ENCODE measurements around the gene SEC31B. TPM values are rescaled to one million over a fixed set of nuclear protein-coding genes. Genes with fewer than 3 reads are reported as not detected.

Gene SEC31B
- polyA plus RNA-seq, 4 donors, result 4.4 to 18.6 (median 10.3) TPM

GRCh38 chr10:100524638-100525037, 5.0 kb upstream of the SEC31B start:
- no peak overlapping the region for H3K4me3 ChIP-seq (ENCODE audit: low read depth in 1 of 3, low read length in 3 of 3)
- DNase-seq (no peak), FAIRE-seq (no peak)
- no peak overlapping the region for H3K27ac ChIP-seq (ENCODE audit: low read depth in 1 of 3, low read length in 2 of 3)
- H3K9me3 ChIP-seq (ENCODE audit: control insufficient read depth in 2 of 2, insufficient read depth in 1 of 2, low read depth in 1 of 2, low read length in 1 of 2), result no peaks in the 10 kb centered on the region
- H3K27me3 ChIP-seq (ENCODE audit: control insufficient read depth in 3 of 3, insufficient read depth in 3 of 3, low read length in 3 of 3), result peaks cover 0 to 6% (median 0%) of the 10 kb centered on the region in 3 donors
- WGBS, 3 donors, result 79 to 95% (median 90%) methylated on average over 2 of the region's 2 CpGs
- peaks cover 0 to 2% (median 0%) of the 10 kb centered on the region in 3 donors for H3K4me1 ChIP-seq (ENCODE audit: control insufficient read depth in 3 of 3, insufficient read depth in 2 of 3, low read depth in 1 of 3, low read length in 2 of 3)
- peaks cover 2 to 40% (median 11%) of the 10 kb centered on the region in 3 donors for H3K36me3 ChIP-seq (ENCODE audit: control insufficient read depth in 3 of 3, insufficient read depth in 2 of 3, low read depth in 1 of 3, low read length in 3 of 3)

DNA sequence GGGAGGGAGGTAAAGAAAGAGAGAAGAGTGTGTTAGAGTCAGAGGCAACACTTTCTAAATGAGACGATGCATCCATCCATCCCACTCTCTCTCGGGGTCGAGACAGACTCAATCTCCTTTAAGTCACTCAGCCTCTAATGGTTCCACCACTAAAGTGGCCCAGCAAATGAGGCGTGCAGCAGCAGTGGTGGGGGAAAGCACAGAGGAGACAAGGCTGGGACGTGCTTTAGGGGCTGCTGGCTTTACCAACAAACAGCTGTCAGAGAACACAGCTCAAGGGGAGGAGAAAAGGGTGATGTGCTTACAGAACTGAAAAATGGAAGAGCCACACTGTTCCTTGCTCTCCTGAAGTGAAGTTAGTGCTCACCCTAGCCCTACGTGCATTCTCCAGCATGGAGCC, 4.5 kb upstream of the SEC31B start:
- WGBS, 3 donors, result 90 to 94% (median 92%) methylated on average over 6 of the region's 6 CpGs
- FAIRE-seq, result no peak

GRCh38 chr10:100522945-100523344, 3.3 kb upstream of the SEC31B start:
- no peak for FAIRE-seq
- Histone ChIP-seq H3K36me3 (ENCODE audit: control insufficient read depth in 3 of 3, insufficient read depth in 2 of 3, low read depth in 1 of 3, low read length in 3 of 3) (peaks cover 2 to 40% (median 11%) of the 10 kb centered on the region in 3 donors), H3K9me3 (ENCODE audit: control insufficient read depth in 2 of 2, insufficient read depth in 1 of 2, low read depth in 1 of 2, low read length in 1 of 2) (no peaks in the 10 kb centered on the region), H3K4me1 (ENCODE audit: control insufficient read depth in 3 of 3, insufficient read depth in 2 of 3, low read depth in 1 of 3, low read length in 2 of 3) (peaks cover 0 to 7% (median 0%) of the 10 kb centered on the region in 3 donors), H3K27ac (ENCODE audit: low read depth in 1 of 3, low read length in 2 of 3) (no peak overlapping the region), H3K4me3 (ENCODE audit: low read depth in 1 of 3, low read length in 3 of 3) (no peak overlapping the region), H3K27me3 (ENCODE audit: control insufficient read depth in 3 of 3, insufficient read depth in 3 of 3, low read length in 3 of 3) (peaks cover 0 to 15% (median 0%) of the 10 kb centered on the region in 3 donors)
- WGBS, 3 donors, result 96 to 98% (median 97%) methylated on average over 9 of the region's 9 CpGs
- no peak for DNase-seq

More for the DNA sequence above, 4.5 kb upstream of the SEC31B start:
- H3K27me3 ChIP-seq (ENCODE audit: control insufficient read depth in 3 of 3, insufficient read depth in 3 of 3, low read length in 3 of 3), result peaks cover 0 to 10% (median 0%) of the 10 kb centered on the region in 3 donors
- peaks cover 0 to 2% (median 2%) of the 10 kb centered on the region in 3 donors for H3K4me1 ChIP-seq (ENCODE audit: control insufficient read depth in 3 of 3, insufficient read depth in 2 of 3, low read depth in 1 of 3, low read length in 2 of 3)
- H3K9me3 ChIP-seq (ENCODE audit: control insufficient read depth in 2 of 2, insufficient read depth in 1 of 2, low read depth in 1 of 2, low read length in 1 of 2), result no peaks in the 10 kb centered on the region
- no peak overlapping the region for H3K27ac ChIP-seq (ENCODE audit: low read depth in 1 of 3, low read length in 2 of 3)
- peaks cover 2 to 40% (median 11%) of the 10 kb centered on the region in 3 donors for H3K36me3 ChIP-seq (ENCODE audit: control insufficient read depth in 3 of 3, insufficient read depth in 2 of 3, low read depth in 1 of 3, low read length in 3 of 3)
- no peak for DNase-seq
- no peak overlapping the region for H3K4me3 ChIP-seq (ENCODE audit: low read depth in 1 of 3, low read length in 3 of 3)

DNA sequence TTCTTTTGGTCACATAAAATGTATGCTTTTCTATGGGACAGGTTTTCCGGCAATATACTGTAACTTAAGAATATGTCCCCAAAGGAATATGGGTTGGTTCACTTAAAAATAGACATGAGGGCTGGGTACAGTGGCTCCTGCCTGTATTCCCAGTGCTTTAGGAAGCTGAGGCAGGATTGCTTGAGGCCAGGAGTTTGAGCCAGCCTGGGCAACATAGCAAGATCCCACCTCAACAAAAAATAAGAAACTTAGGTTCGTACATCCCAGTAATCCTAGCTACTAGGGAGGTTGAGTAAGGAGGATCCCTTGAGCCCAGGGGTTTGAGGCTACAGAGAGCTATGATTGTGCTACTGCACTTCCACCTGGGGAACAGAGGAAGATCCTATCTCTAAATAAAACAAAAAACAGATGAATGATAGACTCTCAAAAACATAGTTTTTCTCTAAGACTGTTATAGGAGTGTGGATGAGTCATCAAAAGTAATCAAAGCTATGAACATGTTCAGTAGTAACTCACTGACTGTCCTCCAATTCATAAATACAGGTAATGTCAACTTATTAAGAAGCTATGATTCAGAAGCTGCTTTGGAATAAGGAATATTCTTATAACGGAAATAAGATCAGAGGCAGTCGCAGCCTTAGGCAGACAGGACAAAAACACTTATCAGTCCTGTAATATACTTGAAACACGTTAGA, 2.6 kb upstream of the SEC31B start:
- Histone ChIP-seq H3K4me3 (ENCODE audit: low read depth in 1 of 3, low read length in 3 of 3) (no peak overlapping the region), H3K9me3 (ENCODE audit: control insufficient read depth in 2 of 2, insufficient read depth in 1 of 2, low read depth in 1 of 2, low read length in 1 of 2) (no peaks in the 10 kb centered on the region), H3K36me3 (ENCODE audit: control insufficient read depth in 3 of 3, insufficient read depth in 2 of 3, low read depth in 1 of 3, low read length in 3 of 3) (peaks cover 2 to 35% (median 11%) of the 10 kb centered on the region in 3 donors), H3K27ac (ENCODE audit: low read depth in 1 of 3, low read length in 2 of 3) (no peak overlapping the region), H3K4me1 (ENCODE audit: control insufficient read depth in 3 of 3, insufficient read depth in 2 of 3, low read depth in 1 of 3, low read length in 2 of 3) (peaks cover 0 to 7% (median 0%) of the 10 kb centered on the region in 3 donors), H3K27me3 (ENCODE audit: control insufficient read depth in 3 of 3, insufficient read depth in 3 of 3, low read length in 3 of 3) (peaks cover 0 to 15% (median 0%) of the 10 kb centered on the region in 3 donors)
- DNase-seq, result no peak
- WGBS, 3 donors, result 80 to 83% (median 82%) methylated on average over 5 of the region's 5 CpGs
- no peak for FAIRE-seq

DNA sequence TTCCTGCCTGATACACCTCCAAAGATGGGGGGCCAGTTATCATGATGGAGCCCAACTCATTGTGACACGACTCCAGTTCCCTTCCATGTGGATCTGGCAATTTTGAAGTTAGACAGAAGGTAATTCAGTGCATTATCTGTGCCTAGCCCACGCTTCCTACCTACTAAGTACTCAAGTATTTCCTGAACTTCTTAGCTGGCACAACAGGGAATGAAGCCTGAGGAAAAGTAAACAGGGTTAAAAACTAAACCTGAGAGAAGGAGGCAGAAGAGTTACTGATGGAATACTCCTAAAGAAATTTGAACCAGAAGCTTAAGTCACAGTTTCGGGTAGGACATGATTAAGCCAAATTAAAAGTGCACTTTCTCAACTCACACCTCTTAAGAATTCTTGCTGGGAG, 1.1 kb upstream of the SEC31B start:
- peaks cover 2 to 22% (median 2%) of the 10 kb centered on the region in 3 donors for H3K36me3 ChIP-seq (ENCODE audit: control insufficient read depth in 3 of 3, insufficient read depth in 2 of 3, low read depth in 1 of 3, low read length in 3 of 3)
- H3K27me3 ChIP-seq (ENCODE audit: control insufficient read depth in 3 of 3, insufficient read depth in 3 of 3, low read length in 3 of 3), result peaks cover 0 to 15% (median 0%) of the 10 kb centered on the region in 3 donors
- no peak for FAIRE-seq
- H3K9me3 ChIP-seq (ENCODE audit: control insufficient read depth in 2 of 2, insufficient read depth in 1 of 2, low read depth in 1 of 2, low read length in 1 of 2), result no peaks in the 10 kb centered on the region
- H3K4me3 ChIP-seq (ENCODE audit: low read depth in 1 of 3, low read length in 3 of 3), result no peak overlapping the region
- H3K27ac ChIP-seq (ENCODE audit: low read depth in 1 of 3, low read length in 2 of 3), result no peak overlapping the region
- WGBS, 3 donors, result 83 to 84% (median 84%) methylated on average over 3 of the region's 3 CpGs
- peaks cover 0 to 7% (median 0%) of the 10 kb centered on the region in 3 donors for H3K4me1 ChIP-seq (ENCODE audit: control insufficient read depth in 3 of 3, insufficient read depth in 2 of 3, low read depth in 1 of 3, low read length in 2 of 3)
- DNase-seq, result no peak

DNA sequence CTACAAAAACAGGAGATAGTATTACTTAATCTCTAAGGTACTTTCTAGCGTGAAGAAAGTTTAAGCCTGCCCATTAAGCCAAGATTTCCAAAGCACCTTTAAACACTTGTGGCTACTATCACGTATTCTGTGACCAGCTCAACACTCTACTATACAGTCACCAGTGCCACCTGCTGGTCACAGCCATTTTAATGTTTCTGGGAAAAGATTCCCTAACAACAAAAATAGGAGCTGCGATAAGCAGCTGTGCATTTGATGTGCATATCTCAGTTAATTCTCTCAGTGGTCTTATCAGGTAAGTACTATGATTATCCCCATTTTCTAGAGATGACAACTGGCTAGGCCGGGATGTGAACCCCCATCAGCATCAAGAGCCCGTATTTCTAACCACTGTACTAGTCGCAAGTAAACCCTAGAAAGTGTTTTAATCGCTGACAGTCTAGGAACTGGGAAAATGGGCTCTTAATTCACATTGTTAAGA, 860 bp downstream of the SEC31B start:
- no peaks in the 10 kb centered on the region for H3K9me3 ChIP-seq (ENCODE audit: control insufficient read depth in 2 of 2, insufficient read depth in 1 of 2, low read depth in 1 of 2, low read length in 1 of 2)
- FAIRE-seq (no peak), DNase-seq (peak; percentile 73 to 79)
- no peak overlapping the region for H3K27ac ChIP-seq (ENCODE audit: low read depth in 1 of 3, low read length in 2 of 3)
- peaks cover 0 to 15% (median 0%) of the 10 kb centered on the region in 3 donors for H3K27me3 ChIP-seq (ENCODE audit: control insufficient read depth in 3 of 3, insufficient read depth in 3 of 3, low read length in 3 of 3)
- H3K4me1 ChIP-seq (ENCODE audit: control insufficient read depth in 3 of 3, insufficient read depth in 2 of 3, low read depth in 1 of 3, low read length in 2 of 3), result peaks cover 0 to 7% (median 0%) of the 10 kb centered on the region in 3 donors
- H3K4me3 ChIP-seq (ENCODE audit: low read depth in 1 of 3, low read length in 3 of 3), result peak overlapping the region in 1 of 3 donors; percentile 39
- peaks cover 0 to 12% (median 0%) of the 10 kb centered on the region in 3 donors for H3K36me3 ChIP-seq (ENCODE audit: control insufficient read depth in 3 of 3, insufficient read depth in 2 of 3, low read depth in 1 of 3, low read length in 3 of 3)
- 7 to 18% (median 11%) methylated on average over 7 of the region's 7 CpGs for WGBS, 3 donors

DNA sequence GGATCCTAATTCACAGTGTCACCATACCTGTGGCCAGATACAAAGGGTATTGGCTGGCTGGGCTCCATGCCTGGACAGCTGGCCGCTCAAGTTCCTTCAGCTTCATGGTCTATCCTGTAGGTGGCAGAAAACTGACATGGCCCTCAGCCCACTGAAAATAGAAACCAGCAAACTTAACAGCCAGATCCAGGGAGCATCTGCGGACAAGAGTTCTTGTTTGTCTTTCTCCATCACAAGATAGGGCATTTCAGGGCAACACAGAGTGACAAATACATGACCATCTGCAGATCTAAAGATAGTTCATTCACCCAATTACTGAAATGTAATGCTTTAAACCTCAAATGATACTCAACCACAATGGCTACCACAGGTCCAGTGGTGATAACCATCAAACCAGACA, 2.8 kb downstream of the SEC31B start:
- WGBS, 3 donors, result 84 to 92% (median 89%) methylated on average over 2 of the region's 2 CpGs
- H3K9me3 ChIP-seq (ENCODE audit: control insufficient read depth in 2 of 2, insufficient read depth in 1 of 2, low read depth in 1 of 2, low read length in 1 of 2), result no peaks in the 10 kb centered on the region
- no peak overlapping the region for H3K4me3 ChIP-seq (ENCODE audit: low read depth in 1 of 3, low read length in 3 of 3)
- H3K36me3 ChIP-seq (ENCODE audit: control insufficient read depth in 3 of 3, insufficient read depth in 2 of 3, low read depth in 1 of 3, low read length in 3 of 3), result peaks cover 0 to 5% (median 3%) of the 10 kb centered on the region in 3 donors
- peaks cover 0 to 7% (median 0%) of the 10 kb centered on the region in 3 donors for H3K4me1 ChIP-seq (ENCODE audit: control insufficient read depth in 3 of 3, insufficient read depth in 2 of 3, low read depth in 1 of 3, low read length in 2 of 3)
- no peak for DNase-seq
- peaks cover 0 to 15% (median 0%) of the 10 kb centered on the region in 3 donors for H3K27me3 ChIP-seq (ENCODE audit: control insufficient read depth in 3 of 3, insufficient read depth in 3 of 3, low read length in 3 of 3)
- no peak for FAIRE-seq
- no peak overlapping the region for H3K27ac ChIP-seq (ENCODE audit: low read depth in 1 of 3, low read length in 2 of 3)

DNA sequence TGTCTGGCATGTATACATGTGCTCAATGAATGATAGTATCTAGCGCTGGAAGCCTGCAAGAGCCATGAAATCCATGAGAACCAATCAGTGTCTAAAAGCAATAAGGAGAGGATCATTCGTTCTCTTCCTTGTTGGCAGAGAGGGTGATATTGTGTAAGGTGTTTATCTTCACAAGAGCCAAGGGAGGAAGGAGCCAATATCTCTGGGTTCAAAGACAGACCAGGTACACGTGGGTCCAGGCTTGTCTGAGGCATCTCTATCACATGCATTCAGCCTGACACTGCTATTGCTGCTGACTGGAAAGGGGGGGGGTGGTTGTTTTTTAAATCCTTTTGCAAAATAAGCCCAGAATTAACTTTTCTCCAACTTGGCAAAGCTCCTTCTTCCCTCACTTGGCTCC, 4.0 kb downstream of the SEC31B start:
- Histone ChIP-seq H3K36me3 (ENCODE audit: control insufficient read depth in 3 of 3, insufficient read depth in 2 of 3, low read depth in 1 of 3, low read length in 3 of 3) (peaks cover 0 to 8% (median 3%) of the 10 kb centered on the region in 3 donors), H3K4me3 (ENCODE audit: low read depth in 1 of 3, low read length in 3 of 3) (no peak overlapping the region), H3K27ac (ENCODE audit: low read depth in 1 of 3, low read length in 2 of 3) (no peak overlapping the region), H3K4me1 (ENCODE audit: control insufficient read depth in 3 of 3, insufficient read depth in 2 of 3, low read depth in 1 of 3, low read length in 2 of 3) (peaks cover 0 to 7% (median 0%) of the 10 kb centered on the region in 3 donors), H3K9me3 (ENCODE audit: control insufficient read depth in 2 of 2, insufficient read depth in 1 of 2, low read depth in 1 of 2, low read length in 1 of 2) (no peaks in the 10 kb centered on the region), H3K27me3 (ENCODE audit: control insufficient read depth in 3 of 3, insufficient read depth in 3 of 3, low read length in 3 of 3) (peaks cover 0 to 15% (median 0%) of the 10 kb centered on the region in 3 donors)
- FAIRE-seq (no peak), DNase-seq (no peak)
- 62 to 76% (median 71%) methylated on average over 3 of the region's 3 CpGs for WGBS, 3 donors
